Activated CD4-positive, alpha-beta T cell treated with anti-CD3 and anti-CD28 coated beads, Interleukin-2, amount 50 U/mL, for 4 hours (primary cell): ENCODE measurements around the gene SRI.
"Not testable (repeated sequence)": the region's sequence is repeated elsewhere in the genome, so short reads cannot be mapped to it uniquely, and the experiment has no call there.

Source experiments
- DNase-seq, 2 experiments: peaks; one replicate each; pipeline ENCODE4 v3.0.0-alpha.2; 2020

The SRI gene

GRCh38 chr7:88172842-88173241, 47.0 kb downstream of the SRI start:
- no peak for DNase-seq

- DNase-seq: no peak
These were observed 50.0 kb downstream of the SRI start for GRCh38 chr7:88169717-88170320.

DNA sequence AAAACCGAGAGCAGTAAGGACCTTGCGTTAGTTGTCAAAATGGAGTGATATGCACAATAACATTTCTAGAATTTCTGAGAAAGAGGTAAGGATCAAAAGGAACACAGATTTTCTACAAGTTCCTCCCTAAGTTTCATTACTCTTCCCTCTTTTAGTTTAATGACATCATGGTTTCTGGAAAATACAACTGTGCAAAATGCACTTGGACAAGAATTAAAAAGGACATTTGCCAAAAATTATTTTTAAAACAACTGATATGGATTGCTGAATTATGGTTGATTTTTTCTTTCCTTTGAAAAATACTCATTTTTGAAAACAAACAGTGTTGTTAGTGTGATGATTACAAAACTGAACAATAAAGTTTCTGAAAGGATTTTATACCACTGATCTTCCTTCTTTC, 52.1 kb downstream of the SRI start:
- DNase-seq: no peak

DNA sequence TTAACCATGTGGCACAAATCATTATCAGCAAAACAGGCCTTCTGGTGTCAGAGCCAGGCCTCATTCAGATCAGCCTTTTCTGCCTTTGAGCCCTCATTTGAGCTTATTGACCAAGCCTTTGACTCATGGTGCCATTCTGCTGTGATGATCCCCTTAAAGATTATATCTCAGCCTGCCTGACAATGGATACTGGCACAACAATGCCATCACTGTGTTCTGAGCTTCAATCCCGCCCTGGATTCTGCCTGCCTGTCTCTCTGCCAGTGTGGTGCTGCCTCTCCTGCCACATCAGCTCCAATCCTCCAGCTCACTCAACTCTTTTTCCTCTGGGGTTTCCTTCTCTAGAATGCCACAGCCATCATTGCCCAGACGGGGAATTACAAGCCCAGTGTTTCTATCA, 52.6 kb downstream of the SRI start:
- DNase-seq: no peak

- DNase-seq: no peak
These were observed 54.1 kb downstream of the SRI start for GRCh38 chr7:88165697-88166096.

DNA sequence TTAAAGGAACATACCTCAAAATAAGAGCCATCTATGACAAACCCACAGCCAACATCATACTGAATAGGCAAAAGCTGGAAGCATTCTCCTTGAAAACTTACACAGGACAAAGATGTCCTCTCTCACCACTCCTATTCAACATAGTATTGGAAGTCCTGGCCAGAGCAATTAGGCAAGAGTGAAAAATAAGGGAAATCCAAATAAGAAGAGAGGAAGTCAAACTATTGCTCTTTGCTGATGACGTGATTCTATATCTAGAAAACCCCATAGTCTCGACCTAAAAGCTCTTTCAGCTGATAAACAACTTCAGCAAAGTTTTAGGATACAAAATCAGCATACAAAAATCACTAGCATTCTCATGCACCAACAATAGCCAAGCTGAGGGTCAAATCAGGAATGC, 60.1 kb downstream of the SRI start:
- not testable (repeated sequence) for DNase-seq

DNA sequence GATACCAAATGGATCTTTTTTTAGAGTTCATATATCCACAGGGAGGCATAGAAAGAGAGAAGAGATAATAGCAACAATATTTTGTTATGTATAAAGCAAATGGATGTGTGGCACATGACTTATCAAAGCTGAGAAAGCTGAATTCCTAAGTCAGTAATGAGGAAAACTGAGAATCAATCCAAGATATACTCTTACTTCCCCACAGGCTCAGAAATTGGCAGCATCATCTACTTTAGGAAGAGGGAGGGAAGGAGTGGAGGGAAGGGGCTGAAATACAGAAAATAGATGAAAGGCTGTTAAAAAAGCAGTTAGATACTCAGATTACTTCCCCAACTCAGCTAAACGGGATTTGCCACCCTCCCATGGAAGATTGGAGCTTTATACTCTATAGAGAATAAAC, 63.5 kb downstream of the SRI start:
- no peak for DNase-seq

DNA sequence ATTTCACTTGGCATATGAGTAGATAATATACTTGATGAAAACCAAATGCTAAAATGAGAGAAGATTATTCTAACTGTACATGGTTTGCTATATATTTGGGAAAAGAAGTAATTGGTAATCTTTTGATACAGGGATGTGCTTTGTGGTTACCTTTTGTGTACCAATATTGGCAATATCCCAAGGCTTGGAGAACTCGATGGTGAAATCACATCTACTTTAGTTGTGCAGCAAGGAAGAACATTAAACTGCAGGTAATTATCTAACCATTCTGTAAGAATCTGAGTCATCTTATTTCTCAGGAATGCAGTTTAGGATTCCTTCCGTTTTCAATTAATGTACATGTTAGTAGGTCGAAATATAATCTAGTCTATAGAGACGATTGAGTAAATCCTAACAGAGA, 64.1 kb downstream of the SRI start:
- DNase-seq: no peak
